Inflammatory macrophage treated with lipopolysaccharide for 4 hours (primary cell): ENCODE measurements around the gene SAP30.

Source experiments
- DNase-seq: peaks from one replicate; pipeline ENCODE4 v3.0.0-alpha.2; 2020

Gene SAP30, protein sequence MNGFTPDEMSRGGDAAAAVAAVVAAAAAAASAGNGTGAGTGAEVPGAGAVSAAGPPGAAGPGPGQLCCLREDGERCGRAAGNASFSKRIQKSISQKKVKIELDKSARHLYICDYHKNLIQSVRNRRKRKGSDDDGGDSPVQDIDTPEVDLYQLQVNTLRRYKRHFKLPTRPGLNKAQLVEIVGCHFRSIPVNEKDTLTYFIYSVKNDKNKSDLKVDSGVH

GRCh38 chr4:173370477-173371291 lies at the start of gene SAP30:
SAP30 (plus strand) TSS chr4:173370954; CDS start chr4:173371183, 229 bp downstream.
- DNase-seq = peak; percentile 98

- DNase-seq = no peak
Measured at GRCh38 chr4:173325007-173325736, 45.6 kb upstream of the SAP30 start.

GRCh38 chr4:173328236-173328901 lies 42.4 kb upstream of the SAP30 start:
- DNase-seq = no peak

GRCh38 chr4:173330590-173330989 lies 40.2 kb upstream of the SAP30 start:
- no peak for DNase-seq

DNA sequence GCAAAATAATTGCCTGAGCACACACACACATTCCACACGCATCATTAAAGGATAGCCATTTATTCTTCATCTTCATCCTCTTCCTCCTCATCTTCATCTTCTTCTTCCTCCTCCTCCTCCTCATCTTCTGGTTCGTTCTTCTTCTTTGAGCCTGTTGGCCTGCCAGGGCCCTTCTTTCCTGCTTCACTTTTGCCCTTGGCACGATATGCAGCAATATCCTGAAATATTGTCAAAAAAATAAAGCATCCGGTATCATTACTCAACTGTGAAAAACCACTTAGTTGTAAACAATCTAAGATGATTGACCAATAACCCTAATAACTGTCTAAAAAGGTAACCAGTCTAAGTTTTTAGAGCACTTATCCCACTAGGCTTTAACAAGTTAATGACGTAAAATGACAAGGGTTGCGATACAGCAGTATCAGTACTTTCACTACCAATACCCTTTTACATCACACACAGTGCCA lies 38.7 kb upstream of the SAP30 start:
- DNase-seq = peak; percentile 37

GRCh38 chr4:173332963-173333657 lies 37.6 kb upstream of the SAP30 start:
- peak; percentile 7 for DNase-seq

- peak; percentile 55 for DNase-seq
Measured at GRCh38 chr4:173333658-173334084, 37.1 kb upstream of the SAP30 start.

DNA sequence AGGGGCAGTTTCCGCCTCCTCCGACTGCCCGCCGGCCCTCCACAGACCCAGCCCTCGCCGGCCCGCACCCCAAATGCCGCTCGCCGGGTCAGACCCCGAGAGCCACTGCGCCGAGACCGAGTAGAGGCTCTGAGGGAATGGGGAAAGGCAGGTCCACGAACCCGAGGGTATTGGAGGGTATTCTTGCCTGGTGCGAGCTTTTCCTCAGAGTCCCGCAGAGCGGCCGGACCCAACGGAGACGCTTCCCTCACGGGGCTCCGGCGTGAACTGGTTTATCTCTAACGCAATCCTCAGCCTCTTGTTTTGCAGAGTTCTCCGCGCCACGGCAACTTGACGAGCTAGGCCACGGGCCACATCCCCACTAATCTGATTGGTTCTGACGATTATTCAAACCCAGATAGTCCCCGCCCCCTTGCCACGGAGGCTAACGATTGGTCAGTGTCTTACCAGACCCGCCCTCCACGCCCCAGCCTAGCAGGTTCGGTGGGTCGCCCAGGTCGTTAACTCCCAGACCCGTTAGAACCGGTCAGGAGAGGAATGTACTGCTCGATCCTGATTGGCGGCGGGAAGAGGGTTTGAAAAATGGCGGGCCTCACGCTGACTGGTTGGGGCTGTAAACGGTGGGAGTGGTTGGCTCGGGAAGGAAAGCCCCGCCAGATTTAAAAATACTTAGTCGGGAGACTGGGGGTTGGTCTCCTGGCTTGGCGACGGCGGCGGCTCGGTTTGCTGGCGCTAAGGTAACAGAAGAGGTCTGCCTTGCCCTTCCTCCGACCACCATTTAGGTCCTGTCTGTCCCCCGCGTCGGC lies 36.5 kb upstream of the SAP30 start, which contains the start of gene HMGB2:
TSS of gene HMGB2 (minus strand) at position 274 of the 806 bp plus-strand sequence. CDS start 709 bp downstream, outside the sequence.
- DNase-seq = peak; percentile 100

GRCh38 chr4:173334891-173335752 lies 35.6 kb upstream of the SAP30 start:
- DNase-seq = peak; percentile 67

GRCh38 chr4:173337463-173337862 lies 33.3 kb upstream of the SAP30 start:
- no peak for DNase-seq

DNA sequence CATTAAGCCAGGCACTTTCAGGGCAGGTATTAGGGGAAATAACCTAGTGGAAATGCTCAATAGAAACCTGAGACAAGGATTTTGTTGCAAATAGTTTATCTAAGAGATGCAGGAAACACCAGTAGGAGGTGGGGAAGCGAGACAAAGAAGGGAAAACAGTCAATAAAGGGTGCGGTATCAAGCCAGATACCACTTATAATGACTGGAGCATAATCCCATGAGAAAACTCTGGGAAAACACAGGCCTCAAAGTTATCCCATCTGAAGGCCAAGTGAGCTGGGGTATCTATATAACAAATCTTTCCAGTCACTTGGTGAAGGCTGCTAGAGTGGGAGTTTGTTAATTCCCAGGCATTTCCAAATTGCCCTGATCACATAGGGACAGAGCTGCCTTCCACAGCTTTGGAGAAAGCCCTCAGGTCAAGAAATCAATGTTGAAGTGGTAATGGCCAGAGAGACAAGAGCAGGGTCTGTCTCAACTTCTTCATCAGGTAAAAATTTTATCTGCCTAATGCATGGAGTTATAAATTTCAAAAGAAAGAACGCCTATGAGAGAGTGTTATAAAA lies 26.8 kb upstream of the SAP30 start:
- no peak for DNase-seq

- no peak for DNase-seq
Measured at GRCh38 chr4:173345648-173346047, 25.1 kb upstream of the SAP30 start.

DNA sequence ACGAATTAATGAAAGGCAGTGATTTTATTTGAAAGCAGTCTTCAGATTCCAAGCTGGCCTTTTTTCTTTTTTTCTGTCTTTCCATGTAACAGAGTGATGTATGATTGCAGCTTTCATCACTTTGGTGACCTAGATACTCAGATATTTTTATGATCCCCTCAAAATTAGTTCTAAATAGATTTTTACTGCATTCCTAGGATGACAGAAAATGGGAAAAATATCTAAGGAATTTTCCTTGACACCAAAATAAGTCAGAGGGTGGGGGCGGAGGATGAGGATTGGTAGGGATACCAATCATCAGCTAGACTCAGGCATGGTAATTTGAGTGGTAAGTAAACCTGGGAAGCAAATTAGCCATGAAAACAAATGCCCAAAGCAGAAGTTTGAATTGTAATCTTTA lies 24.7 kb upstream of the SAP30 start:
- no peak for DNase-seq

GRCh38 chr4:173347467-173347866 lies 23.3 kb upstream of the SAP30 start:
- no peak for DNase-seq

DNA sequence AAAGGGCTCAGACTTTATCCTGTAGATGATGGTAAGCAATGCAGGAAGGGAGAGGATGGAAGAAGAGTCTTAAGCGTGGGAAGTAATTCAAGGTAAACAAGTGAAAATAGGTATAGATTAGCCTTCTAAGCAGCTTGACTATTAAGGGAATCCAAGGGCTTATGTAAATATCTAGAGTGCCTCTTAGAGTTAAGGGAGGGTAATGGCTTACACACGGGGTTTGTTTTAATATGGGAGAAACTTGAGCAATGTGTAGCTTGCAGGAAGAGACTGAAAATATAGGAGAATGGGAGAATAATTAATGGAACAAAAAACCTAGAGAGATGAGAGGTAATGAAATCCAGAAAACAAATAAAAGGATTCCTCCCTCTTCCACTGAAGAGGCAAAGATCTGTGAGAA lies 12.8 kb upstream of the SAP30 start:
- DNase-seq = no peak

- no peak for DNase-seq
Measured at GRCh38 chr4:173360587-173361221, 10.1 kb upstream of the SAP30 start.

DNA sequence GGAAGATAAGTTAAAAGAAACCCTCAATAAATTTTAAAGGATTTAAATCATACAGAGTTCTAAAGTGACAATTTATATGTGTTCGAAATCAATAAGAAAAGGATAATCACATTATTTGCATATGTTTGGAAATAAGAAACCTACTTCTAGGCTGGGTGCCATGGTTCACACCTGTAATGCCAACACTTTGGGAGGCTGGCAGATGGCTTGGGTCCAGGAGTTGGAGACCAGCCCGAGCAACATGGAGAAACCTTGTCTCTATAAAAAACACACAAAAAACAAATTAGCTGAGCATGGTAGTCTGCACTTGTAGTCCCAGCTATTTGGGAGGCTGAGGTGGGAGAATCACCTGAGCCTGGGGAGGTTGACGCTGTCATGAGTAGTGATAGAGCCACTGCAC lies 8.1 kb upstream of the SAP30 start:
- DNase-seq = no peak

- no peak for DNase-seq
Measured at GRCh38 chr4:173365359-173365996, 5.3 kb upstream of the SAP30 start.

- DNase-seq = no peak
Measured at GRCh38 chr4:173367285-173367684, 3.5 kb upstream of the SAP30 start.
